Liver (tissue), 9 donors: Measurements from ENCODE around the gene SRCAP. TPM values are rescaled to one million over a fixed set of nuclear protein-coding genes. Genes with fewer than 3 reads are reported as not detected.

ENCODE experiments used
- DNase-seq: peaks from one replicate; pipeline ENCODE4 v3.0.0-alpha.2; 2017; ENCODE audit warnings: low spot score
- H3K27ac ChIP-seq, 2 donors: one replicate each; pipeline ENCODE4 v1.7.0; 2013; ENCODE audit warnings: inconsistent platforms in 2 of 2, low read length in 2 of 2, control low read depth in 1 of 2, low read depth in 1 of 2, mild to moderate bottlenecking in 1 of 2
- H3K27me3 ChIP-seq, 4 donors: one replicate each; pipeline versions ENCODE4 v1.6.1 to v1.7.0; 2013; ENCODE audit warnings: low read length in 3 of 4, inconsistent platforms in 1 of 4, mild to moderate bottlenecking in 1 of 4, moderate library complexity in 1 of 4; ENCODE audit not compliant: control insufficient read depth in 4 of 4, insufficient read depth in 4 of 4
- H3K36me3 ChIP-seq, 4 donors: one replicate each; pipeline versions ENCODE4 v1.6.1 to v1.7.0; 2013; ENCODE audit warnings: low read length in 3 of 4, mild to moderate bottlenecking in 3 of 4, low read depth in 1 of 4, moderate library complexity in 1 of 4; ENCODE audit not compliant: control insufficient read depth in 4 of 4, insufficient read depth in 3 of 4
- H3K4me1 ChIP-seq, 4 donors: one replicate each; pipeline versions ENCODE4 v1.6.1 to v1.7.0; 2013; ENCODE audit warnings: low read length in 3 of 4, mild to moderate bottlenecking in 3 of 4, moderate library complexity in 1 of 4; ENCODE audit not compliant: control insufficient read depth in 4 of 4, insufficient read depth in 4 of 4
- H3K4me3 ChIP-seq, 3 donors: one replicate each; pipeline versions ENCODE4 v1.6.1 to v1.7.0; 2013; ENCODE audit warnings: low read length in 3 of 3, control low read depth in 1 of 3, low read depth in 1 of 3, mild to moderate bottlenecking in 1 of 3
- H3K9ac ChIP-seq, 2 donors: one replicate each; pipeline ENCODE4 v1.7.0; 2013; ENCODE audit warnings: low read length in 2 of 2, mild to moderate bottlenecking in 2 of 2, moderate library complexity in 2 of 2, control low read depth in 1 of 2, low read depth in 1 of 2
- H3K9me3 ChIP-seq, 4 donors: one replicate each; pipeline versions ENCODE4 v1.6.1 to v1.7.0; 2013; ENCODE audit warnings: low read length in 3 of 4; ENCODE audit not compliant: control insufficient read depth in 4 of 4
- CTCF ChIP-seq: fragments of 150-350 bp; IDR thresholded peaks from 2 replicates; pipeline ENCODE4 v1.5.1; 2017; ENCODE audit warnings: improper control_type of control experiment, low read depth, low read length; ENCODE audit not compliant: missing input control
- EGR1 ChIP-seq, 2 donors: IDR thresholded peaks; 2 replicates each; pipeline ENCODE4 v1.6.1; 2016 to 2018; ENCODE audit warnings: antibody characterized with exemption in 2 of 2, low read depth in 2 of 2
- FOXA1 ChIP-seq: IDR thresholded peaks from 2 replicates; pipeline ENCODE4 v1.6.1; 2016; ENCODE audit warnings: antibody characterized with exemption
- HNF4A ChIP-seq, 2 donors: conservative IDR thresholded peaks; 2 replicates each; pipeline ENCODE4 v1.6.1; 2016; ENCODE audit warnings: antibody characterized with exemption in 2 of 2, mild to moderate bottlenecking in 2 of 2
- RAD21 ChIP-seq, 2 donors: IDR thresholded peaks; 2 replicates each; pipeline ENCODE4 v1.6.1; 2016; ENCODE audit warnings: antibody characterized with exemption in 2 of 2, mild to moderate bottlenecking in 2 of 2
- REST ChIP-seq: IDR thresholded peaks from 2 replicates; pipeline ENCODE4 v1.6.1; 2016; ENCODE audit warnings: antibody characterized with exemption, mild to moderate bottlenecking
- RXRA ChIP-seq, 2 donors: IDR thresholded peaks; 2 replicates each; pipeline ENCODE4 v1.6.1; 2017 to 2018; ENCODE audit warnings: antibody characterized with exemption in 2 of 2, mild to moderate bottlenecking in 1 of 2
- TAF1 ChIP-seq: conservative IDR thresholded peaks from 2 replicates; pipeline ENCODE4 v1.6.1; 2016; ENCODE audit warnings: antibody characterized with exemption, mild to moderate bottlenecking
- WGBS: extraction: QIAGEN DNeasy Blood & Tissue Kit; methylation state at CpG from one replicate; pipeline ENCODE4 v1.1.7; 2013; 5-methylcytosine and 5-hydroxymethylcytosine counted together
- polyA plus RNA-seq, 2 donors: library from polyadenylated mRNA; stranded (reverse) in 1 of 2; unstranded in 1 of 2; fragments of 200-250 nt in 1 of 2; fragments of >200 nt in 1 of 2; fragmentation: Nextera tagmentation in 1 of 2; extraction: Ambion mirVana in 1 of 2; gene quantifications; one replicate each; pipeline versions ENCODE4 v1.2.1 to v1.2.3, GENCODE V29; 2013 to 2015
- total RNA-seq, 2 donors: library from RNA; depleted of rRNA; stranded (reverse); fragments of >200 nt; gene quantifications; one replicate each; pipeline ENCODE4 v1.2.3, GENCODE V29; 2014
- donor health status: healthy.
- donor health status: healthy.
- donor health status: healthy.
- donor health status: healthy.
- donor health status: healthy.

Gene SRCAP
- total and polyA plus RNA-seq, 4 donors: 7.6 to 27.7 (median 17.7) TPM

DNA sequence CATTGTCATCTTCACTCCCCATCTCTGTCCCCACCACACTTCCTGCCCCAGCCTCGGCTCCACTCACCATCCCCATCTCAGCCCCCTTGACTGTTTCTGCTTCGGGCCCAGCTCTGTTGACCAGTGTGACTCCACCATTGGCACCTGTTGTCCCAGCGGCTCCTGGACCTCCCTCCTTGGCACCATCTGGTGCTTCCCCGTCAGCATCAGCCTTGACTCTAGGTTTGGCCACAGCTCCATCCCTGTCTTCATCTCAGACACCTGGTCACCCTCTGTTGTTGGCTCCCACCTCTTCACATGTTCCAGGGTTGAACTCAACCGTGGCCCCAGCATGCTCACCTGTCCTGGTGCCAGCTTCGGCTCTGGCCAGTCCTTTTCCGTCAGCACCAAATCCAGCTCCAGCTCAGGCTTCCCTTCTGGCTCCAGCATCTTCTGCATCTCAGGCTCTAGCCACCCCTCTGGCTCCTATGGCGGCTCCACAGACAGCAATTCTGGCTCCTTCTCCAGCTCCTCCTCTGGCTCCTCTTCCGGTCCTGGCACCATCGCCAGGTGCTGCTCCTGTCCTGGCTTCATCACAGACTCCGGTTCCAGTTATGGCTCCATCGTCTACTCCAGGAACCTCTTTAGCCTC is 24.9 kb downstream of the SRCAP start:
- TF ChIP-seq REST (no peak), EGR1 (IDR thresholded peaks at IDR 0.05; ENCODE audit: low read depth in 2 of 2) (no peak), FOXA1 (no peak), RAD21 (IDR thresholded peaks at IDR 0.05) (no peak)
- peaks cover 0 to 24% (median 10%) of the 10 kb centered on the region in 4 donors for H3K4me1 ChIP-seq
- 91% methylated on average over 12 of the region's 12 CpGs for WGBS

GRCh38 chr16:30724641-30725417 is 25.9 kb downstream of the SRCAP start:
- DNase-seq: no peak
- H3K27ac ChIP-seq: no peak overlapping the region

More for the DNA sequence above, 24.9 kb downstream of the SRCAP start:
- Histone ChIP-seq H3K9ac (no peak overlapping the region), H3K9me3 (no peaks in the 10 kb centered on the region), H3K27ac (no peak overlapping the region), H3K36me3 (peaks cover 45 to 61% (median 52%) of the 10 kb centered on the region in 4 donors), H3K4me3 (no peak overlapping the region), H3K27me3 (no peaks in the 10 kb centered on the region)
- no peak for DNase-seq

More at GRCh38 chr16:30724641-30725417, 25.9 kb downstream of the SRCAP start:
- Histone ChIP-seq H3K9me3 (no peaks in the 10 kb centered on the region), H3K4me3 (no peak overlapping the region), H3K9ac (no peak overlapping the region), H3K36me3 (peaks cover 39 to 55% (median 51%) of the 10 kb centered on the region in 4 donors), H3K27me3 (no peaks in the 10 kb centered on the region), H3K4me1 (peaks cover 4 to 33% (median 17%) of the 10 kb centered on the region in 4 donors)
- WGBS: 67% methylated on average over 23 of the region's 23 CpGs
- no peak for TF ChIP-seq CTCF
- no peak for TF ChIP-seq FOXA1
- no peak for TF ChIP-seq REST
- no peak for TF ChIP-seq TAF1
- peak in 1 of 2 donors; percentile 20 for TF ChIP-seq RXRA (IDR thresholded peaks at IDR 0.05)
- TF ChIP-seq HNF4A (conservative IDR thresholded peaks at IDR 0.05): peak in 1 of 2 donors; percentile 43
